Smooth muscle cell of the umbilical artery (primary cell): ENCODE results near the gene TMEM207. TPM values are rescaled to one million over a fixed set of nuclear protein-coding genes. Genes with fewer than 3 reads are reported as not detected.

Experiments used
- total RNA-seq: library from RNA; depleted of rRNA; stranded (reverse); fragments of >200 nt; gene quantifications from 2 replicates; pipeline ENCODE4 v1.2.3, GENCODE V29; 2014

Gene TMEM207
- total RNA-seq, result not detected in 2 replicates

DNA sequence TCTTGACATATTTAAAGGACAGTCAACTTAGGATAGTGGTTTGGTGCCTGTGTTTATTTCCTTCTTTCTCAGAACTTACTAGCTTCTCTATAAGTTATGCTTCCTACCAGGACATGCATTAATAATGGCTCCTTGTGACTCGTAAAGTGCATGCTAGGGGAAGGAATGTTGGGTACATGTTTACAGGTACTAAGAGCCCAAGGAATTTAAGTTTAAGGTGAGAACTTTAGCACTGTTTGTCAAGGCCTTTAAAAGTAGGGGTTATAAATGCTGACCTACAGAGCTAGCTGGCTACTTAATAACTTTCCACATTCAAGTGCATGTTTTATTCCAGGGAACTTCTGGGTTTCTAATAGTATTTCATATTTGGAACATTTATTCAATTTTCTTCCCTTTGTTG is at the start of gene TMEM207:
Gene TMEM207, minus strand, starts transcription at position 101 of the 400 bp plus-strand sequence. Its CDS starts 92 bp downstream, at position 9.

DNA sequence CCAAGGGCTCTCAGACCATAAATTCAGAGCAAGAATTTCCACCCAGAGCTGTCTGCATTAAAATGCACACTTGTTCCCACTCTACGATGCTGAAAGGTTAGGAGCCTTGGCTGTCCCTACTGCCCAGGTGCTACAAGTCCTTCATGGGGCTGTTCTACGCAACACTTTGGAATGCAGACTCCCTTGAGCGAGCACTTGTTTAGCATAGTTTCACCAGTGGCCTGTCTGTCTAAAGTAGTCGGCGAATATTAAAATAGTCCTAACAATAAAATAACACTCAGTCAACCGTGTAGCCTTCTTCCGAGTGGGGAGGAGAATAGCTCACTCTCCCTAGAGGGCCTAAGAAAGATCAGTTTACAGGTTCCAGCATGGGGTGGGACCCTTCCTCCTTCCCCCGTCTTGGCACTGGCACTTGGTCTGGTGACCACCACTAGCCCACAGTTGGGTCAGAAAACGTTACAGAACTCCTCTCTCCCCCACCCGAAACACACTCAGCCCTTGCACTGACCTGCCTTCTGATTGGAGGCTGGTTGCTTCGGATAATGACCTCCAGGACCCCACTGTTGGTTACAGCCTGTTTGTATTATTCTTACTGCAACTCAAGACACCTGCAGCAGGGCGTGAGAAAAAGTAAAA is 62.0 kb downstream of the TMEM207 start, which contains the start of gene CLDN16:
Gene CLDN16, plus strand, starts transcription at position 586 of the 636 bp plus-strand sequence. CDS start 167 bp downstream, outside the sequence.

Other genes with a start within 250 kb of the TMEM207 start
- 4.3 and 10.4 TPM in 2 replicates for gene CLDN1, start 127.5 kb downstream of the TMEM207 start, total RNA-seq
- gene CLDN16, start 61.7 kb downstream of the TMEM207 start, total RNA-seq, result under 0.01 and 0.23 TPM in 2 replicates
- gene IL1RAP, start 64.2 kb upstream of the TMEM207 start, total RNA-seq, result 22.9 and 44.2 TPM in 2 replicates